Measurements from ENCODE around the gene CTSW. TPM values are rescaled to one million over a fixed set of nuclear protein-coding genes. Genes with fewer than 3 reads are reported as not detected.

The CTSW gene
- total RNA-seq, 4 donors from 2014 or later = 1.5 to 3.1 TPM; not detected in 2

- Histone ChIP-seq H3K4me3 (no peak overlapping the region), H3K27ac (no peak overlapping the region), H3K27me3 (no peaks in the 10 kb centered on the region), H3K9me3 (no peaks in the 10 kb centered on the region), H3K36me3 (no peaks in the 10 kb centered on the region), H3K4me1 (peaks cover 0 to 22% (median 10%) of the 10 kb centered on the region in 4 donors)
- TF ChIP-seq EP300 (IDR thresholded peaks at IDR 0.05) = no peak
- TF ChIP-seq POLR2A (IDR thresholded peaks at IDR 0.05) = no peak
- TF ChIP-seq CTCF (IDR thresholded peaks at IDR 0.05) = no peak
- DNase-seq (ENCODE audit: low spot score in 2 of 2) = no peak
- WGBS, 2 donors = 84 to 85% methylated on average over 6 of the region's 6 CpGs
These were observed 28.2 kb downstream of the CTSW start for GRCh38 chr11:65907878-65908277.

- peaks cover 0 to 48% (median 29%) of the 10 kb centered on the region in 4 donors for H3K4me1 ChIP-seq
- no peak overlapping the region for H3K4me3 ChIP-seq
- WGBS, 2 donors = 14 to 17% methylated on average over 14 of the region's 14 CpGs
- peak overlapping the region; percentile 37 to 85 (median 64) for H3K27ac ChIP-seq
- peaks cover 0 to 2% (median 0%) of the 10 kb centered on the region in 3 donors for H3K36me3 ChIP-seq
- DNase-seq (ENCODE audit: low spot score in 2 of 2) = peak in 1 of 2 donors; percentile 44
- no peaks in the 10 kb centered on the region for H3K27me3 ChIP-seq
- H3K9me3 ChIP-seq = no peaks in the 10 kb centered on the region
- peak in 1 of 2 donors; percentile 66 for TF ChIP-seq EP300 (IDR thresholded peaks at IDR 0.05)
- TF ChIP-seq POLR2A (IDR thresholded peaks at IDR 0.05) = no peak
- TF ChIP-seq CTCF (IDR thresholded peaks at IDR 0.05) = peak; percentile 5 to 57 (median 32)
These were observed 32.3 kb downstream of the CTSW start for GRCh38 chr11:65911682-65912568.

- Histone ChIP-seq H3K4me1 (peaks cover 0 to 57% (median 39%) of the 10 kb centered on the region in 4 donors), H3K27ac (peak overlapping the region in 2 of 4 donors; percentile 32 to 85), H3K4me3 (no peak overlapping the region), H3K9me3 (no peaks in the 10 kb centered on the region), H3K27me3 (no peaks in the 10 kb centered on the region), H3K36me3 (peaks cover 0 to 5% (median 0%) of the 10 kb centered on the region in 3 donors)
- TF ChIP-seq CTCF (IDR thresholded peaks at IDR 0.05) = no peak
- DNase-seq (ENCODE audit: low spot score in 2 of 2) = no peak
- WGBS, 2 donors = 22 to 32% methylated on average over 2 to 4 of the region's 4 CpGs
These were observed 33.2 kb downstream of the CTSW start for GRCh38 chr11:65912845-65913244.

GRCh38 chr11:65915101-65915820 is 35.6 kb downstream of the CTSW start:
- no peak for DNase-seq (ENCODE audit: low spot score in 2 of 2)
- Histone ChIP-seq H3K27ac (peak overlapping the region; percentile 32 to 97 (median 85)), H3K4me3 (no peak overlapping the region), H3K36me3 (peaks cover 0 to 5% (median 0%) of the 10 kb centered on the region in 3 donors), H3K27me3 (no peaks in the 10 kb centered on the region), H3K4me1 (peaks cover 2 to 66% (median 45%) of the 10 kb centered on the region in 4 donors), H3K9me3 (no peaks in the 10 kb centered on the region)
- TF ChIP-seq CTCF (IDR thresholded peaks at IDR 0.05) = no peak
- TF ChIP-seq POLR2A (IDR thresholded peaks at IDR 0.05) = no peak
- no peak for TF ChIP-seq EP300 (IDR thresholded peaks at IDR 0.05)
- WGBS, 2 donors = 55 to 65% methylated on average over 9 to 10 of the region's 10 CpGs
